Germinal center (tissue), 1 donor: Measurements from ENCODE around the gene TNFRSF1A.
"Not testable (repeated sequence)": the region's sequence is repeated elsewhere in the genome, so short reads cannot be mapped to it uniquely, and the experiment has no call there.

Experiments used
- DNase-seq: peaks from one replicate; pipeline ENCODE4 v3.0.0; 2012; ENCODE audit warnings: mixed read lengths, low spot score

TNFRSF1A gene

DNA sequence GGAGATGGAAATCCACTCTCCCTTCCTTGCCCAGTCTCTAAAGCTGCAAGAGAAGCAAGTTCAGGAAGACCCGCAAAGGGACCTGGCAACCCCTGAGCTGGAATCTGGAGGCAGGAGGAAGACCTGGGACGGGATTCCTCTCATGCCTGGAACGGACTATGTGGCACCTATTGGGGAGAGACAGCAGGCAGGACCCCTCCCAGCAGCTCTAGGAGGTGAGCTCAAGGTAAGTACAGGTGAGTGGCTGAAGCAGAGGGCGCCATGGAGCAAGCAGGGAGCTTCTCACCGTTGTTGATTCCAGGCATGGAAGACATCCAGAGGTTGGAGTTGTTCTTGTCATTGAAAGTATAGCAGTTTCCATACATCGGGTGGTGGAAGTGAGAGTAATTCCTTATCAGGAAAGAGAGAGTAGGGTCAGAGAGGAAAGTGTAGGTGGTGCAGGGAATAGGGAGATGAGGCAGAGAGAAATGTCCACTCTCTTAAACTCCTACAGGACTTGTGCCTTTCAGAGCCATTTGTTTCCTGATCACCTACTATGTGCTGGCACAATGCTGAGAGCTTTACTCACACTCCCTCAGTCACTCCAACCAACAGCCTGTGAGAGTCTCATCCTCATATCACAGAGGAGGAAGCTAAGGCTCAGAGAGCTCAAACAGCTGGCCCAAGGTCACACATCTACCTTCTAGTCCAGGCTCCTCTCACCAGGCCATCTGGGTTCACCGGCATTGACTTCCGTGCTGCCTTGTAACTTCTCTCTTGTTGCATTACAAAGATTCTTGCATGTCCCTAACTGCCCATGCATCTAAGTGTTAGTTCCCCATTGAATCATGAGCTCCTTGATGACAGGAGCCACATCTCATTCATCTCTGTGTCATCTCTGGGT lies 13.9 kb upstream of the TNFRSF1A start:
- DNase-seq = no peak

DNA sequence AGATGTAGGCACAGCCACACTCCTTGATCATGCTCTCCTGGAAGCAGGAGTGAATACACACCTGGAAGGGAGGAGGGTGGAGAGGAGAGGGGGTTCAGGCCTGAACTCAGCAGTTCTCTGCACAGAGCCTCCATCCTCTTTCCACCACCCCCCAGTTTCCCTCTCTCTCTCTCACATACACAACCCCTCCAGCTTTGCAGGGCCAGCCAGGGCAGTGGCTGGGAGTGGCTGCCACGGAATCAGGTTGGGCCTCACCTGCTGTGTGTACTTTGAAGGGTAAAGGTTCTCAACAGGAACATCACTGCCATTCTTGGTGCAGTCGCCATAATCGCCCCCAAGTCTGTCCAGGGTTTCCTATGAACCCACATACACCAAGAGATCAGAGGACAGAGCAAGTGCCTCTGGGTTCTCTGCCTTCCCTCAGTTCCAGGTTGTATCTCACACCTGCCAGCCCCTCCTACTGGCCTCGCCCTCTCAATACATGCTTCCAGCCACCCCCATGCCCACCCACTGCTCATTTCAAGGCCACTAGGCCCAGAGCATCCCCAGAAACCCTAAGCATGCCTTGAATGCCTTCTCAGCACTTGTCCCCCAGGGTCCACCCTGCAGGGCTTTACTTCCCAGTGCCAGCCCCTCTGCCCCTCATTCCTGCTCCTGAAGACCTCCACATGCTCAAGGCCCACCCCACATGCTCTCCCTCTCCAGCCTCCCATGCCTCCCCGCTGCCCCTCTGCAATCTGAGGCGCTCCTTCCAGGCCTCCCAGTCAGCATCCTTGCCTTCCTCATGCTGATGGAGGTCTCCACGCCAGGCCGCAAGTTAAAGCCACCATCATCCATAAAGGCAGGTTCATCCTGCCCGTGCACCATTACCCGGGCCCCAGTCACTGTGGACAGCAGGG lies 12.9 kb upstream of the TNFRSF1A start:
- no peak for DNase-seq

- DNase-seq = no peak
These were observed 10.6 kb upstream of the TNFRSF1A start for GRCh38 chr12:6352193-6353173.

DNA sequence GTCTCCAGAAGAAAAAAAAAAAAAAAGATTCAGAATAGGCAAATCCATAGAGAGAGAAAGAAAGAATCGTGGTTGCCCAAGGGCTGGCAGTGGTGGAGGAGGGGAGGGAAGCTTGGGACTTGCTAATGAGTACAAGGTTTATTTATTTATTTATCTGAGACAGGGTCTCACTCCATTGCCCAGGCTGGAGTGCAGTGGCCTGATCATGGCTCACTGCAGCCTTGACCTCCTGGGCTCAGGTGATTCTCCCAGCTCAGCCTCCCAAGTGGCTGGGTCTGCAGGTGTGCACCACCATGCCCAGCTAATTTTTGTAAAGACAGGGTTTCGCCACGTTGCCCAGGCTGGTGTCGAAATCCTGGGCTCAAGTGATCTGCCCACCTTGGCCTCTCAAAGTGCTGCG lies 9.7 kb upstream of the TNFRSF1A start:
- no peak for DNase-seq

DNA sequence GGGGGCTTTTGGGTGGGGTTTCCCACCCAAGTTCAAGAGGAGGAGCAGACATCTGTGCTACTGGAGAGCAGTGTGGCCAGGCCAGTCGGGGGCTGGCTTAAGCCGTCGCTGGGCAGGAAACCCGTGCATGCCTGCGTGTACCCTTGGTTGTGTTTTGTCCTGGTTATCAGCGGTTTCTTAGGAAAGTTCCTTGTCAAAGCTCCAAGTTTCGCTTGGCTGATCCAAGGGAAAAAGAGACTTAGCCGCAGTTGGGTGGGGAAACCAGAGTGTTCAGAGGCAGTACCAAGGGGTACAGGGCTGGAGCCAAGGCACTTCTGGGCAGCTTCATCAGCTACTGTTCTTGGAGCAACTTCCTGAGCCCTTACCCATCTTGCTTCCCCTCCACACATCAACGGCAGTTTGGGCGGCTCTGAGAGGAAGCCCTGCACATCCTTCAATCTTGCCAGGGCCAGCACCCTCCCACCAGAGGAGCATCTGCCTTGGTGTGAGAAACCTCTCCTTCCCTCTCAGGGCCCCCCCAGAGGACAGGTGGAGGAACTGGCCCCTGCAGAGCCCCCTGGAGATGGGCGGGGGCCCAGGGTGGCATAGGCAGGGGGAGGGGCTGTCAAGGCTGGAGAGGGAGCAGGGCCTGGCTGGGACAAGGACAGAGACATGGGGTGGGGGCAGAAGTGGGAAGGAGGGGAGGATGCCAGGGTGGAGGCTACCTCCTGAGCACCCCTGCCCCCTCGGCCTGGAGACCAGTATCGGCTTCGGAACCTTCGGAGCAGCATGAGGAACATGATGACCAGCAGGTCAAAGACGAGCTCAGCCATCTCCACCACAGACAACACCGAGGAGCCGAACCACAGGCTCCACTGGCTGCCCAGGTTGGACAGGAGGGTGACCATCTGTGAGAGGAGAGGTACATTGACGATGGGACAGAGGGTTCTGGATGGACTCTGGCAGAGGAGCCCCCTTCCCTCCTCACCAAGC lies 5.8 kb upstream of the TNFRSF1A start:
- no peak for DNase-seq

- no peak for DNase-seq
These were observed 5.1 kb upstream of the TNFRSF1A start for GRCh38 chr12:6346942-6347341.

DNA sequence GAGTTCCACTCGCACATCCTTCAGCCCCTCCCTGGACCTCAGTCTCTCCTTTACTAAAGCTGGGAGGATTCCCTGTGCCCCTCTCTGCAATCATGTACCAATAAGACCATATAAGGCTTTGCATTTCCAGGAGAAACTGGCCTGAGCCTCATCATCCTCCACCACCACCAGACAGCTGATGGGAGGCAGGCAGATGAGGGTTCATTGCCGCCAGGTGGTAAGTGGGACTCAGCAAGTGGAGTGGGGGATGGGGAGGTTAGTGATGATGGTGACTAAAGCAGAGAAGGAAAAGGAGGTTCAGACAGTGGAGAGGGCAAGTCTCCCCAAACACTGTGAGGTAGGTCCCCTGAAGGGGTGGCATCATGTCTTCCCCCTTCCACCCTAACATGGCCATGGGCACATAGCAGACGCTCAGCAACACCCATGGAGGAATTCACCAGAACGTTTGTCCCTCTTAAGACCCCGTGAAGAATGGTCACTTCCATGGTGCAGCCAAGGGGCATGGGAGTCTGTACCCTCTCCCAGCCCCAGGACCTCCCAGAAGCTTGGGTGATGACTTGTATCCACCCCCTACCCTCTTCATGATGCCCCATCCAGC lies 4.5 kb upstream of the TNFRSF1A start:
- DNase-seq = no peak

GRCh38 chr12:6345319-6346091 lies 3.6 kb upstream of the TNFRSF1A start:
- DNase-seq = no peak

GRCh38 chr12:6344101-6344660 lies 2.3 kb upstream of the TNFRSF1A start:
- DNase-seq = not testable (repeated sequence)

DNA sequence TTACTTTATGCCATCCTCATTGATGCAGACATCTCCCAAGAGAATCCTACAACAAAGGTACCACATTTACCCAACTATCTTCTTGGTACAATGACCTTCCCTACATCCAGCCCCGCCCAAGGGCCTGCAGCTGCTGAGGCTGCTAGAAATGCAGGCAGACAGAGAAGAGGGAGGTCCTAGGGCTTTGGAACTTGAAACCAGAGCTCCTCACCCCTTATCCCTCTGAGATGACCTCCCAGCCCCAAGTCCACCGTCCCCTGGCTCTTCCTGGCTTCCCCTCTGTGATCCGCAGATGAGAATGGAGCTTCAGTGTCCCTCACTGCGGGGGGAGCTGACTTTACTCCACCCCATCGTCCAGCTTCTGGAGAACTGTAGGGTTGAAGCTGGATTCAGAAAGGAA lies 1.6 kb upstream of the TNFRSF1A start:
- no peak for DNase-seq

GRCh38 chr12:6342140-6342889 lies 439 bp upstream of the TNFRSF1A start:
- DNase-seq = no peak

- no peak for DNase-seq
These were observed 995 bp downstream of the TNFRSF1A start for GRCh38 chr12:6340745-6341416.

- DNase-seq = no peak
These were observed 1.7 kb downstream of the TNFRSF1A start for GRCh38 chr12:6340032-6340638.

DNA sequence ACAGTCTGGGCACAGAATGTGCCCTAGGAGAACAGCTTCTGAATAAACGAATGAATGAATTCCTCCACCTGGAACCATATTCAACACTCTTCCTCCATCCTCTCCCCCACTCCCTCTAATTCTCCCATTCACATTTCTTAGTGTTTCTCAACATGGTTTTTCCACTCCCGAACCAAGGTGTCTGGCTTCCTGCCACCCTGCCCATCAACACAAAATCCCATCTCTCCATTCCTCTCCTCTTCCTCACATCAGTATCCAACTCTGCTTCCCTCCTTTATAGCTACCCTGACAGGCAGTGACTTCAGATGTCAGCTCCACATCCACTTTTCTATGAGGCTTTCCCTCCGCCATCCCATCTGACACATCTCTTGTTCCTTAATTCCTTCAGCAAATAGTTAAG lies 2.9 kb downstream of the TNFRSF1A start:
- DNase-seq = no peak

DNA sequence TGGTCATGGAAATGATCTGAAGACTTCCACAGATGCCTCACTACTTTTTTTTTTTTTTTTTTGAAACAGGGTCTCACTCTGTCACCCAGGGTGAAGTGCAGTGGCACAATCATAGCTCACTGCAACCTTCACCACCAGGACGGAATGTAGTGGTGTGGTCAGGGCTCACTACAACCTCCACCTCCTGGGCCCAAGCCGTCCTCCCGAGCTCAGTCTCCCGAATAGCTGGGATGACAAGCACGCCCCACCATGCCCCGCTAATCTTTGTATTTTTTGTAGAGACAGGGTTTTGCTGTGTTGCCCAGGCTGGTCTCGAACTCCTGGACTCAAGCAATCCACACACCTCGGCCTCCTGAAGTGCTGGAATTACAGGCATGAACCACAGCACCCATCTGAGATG lies 3.3 kb downstream of the TNFRSF1A start:
- not testable (repeated sequence) for DNase-seq

- no peak for DNase-seq
These were observed 3.9 kb downstream of the TNFRSF1A start for GRCh38 chr12:6337958-6338433.
